Endometrial microvascular endothelial cells (primary cell): ENCODE measurements around the gene PCGF3. TPM values are rescaled to one million over a fixed set of nuclear protein-coding genes. Genes with fewer than 3 reads are reported as not detected.
"Not testable (repeated sequence)": the region's sequence is repeated elsewhere in the genome, so short reads cannot be mapped to it uniquely, and the experiment has no call there.

Experiments
- in situ Hi-C: cut with HindIII; loops from 2 replicates; pipeline ENCODE4 v1.10.0; 2017; ENCODE audit warnings: low sequenced_read_pairs, low pct_unique_long_range_greater_than_20kb; ENCODE audit errors: inconsistent ontology term
- total RNA-seq: library from RNA; depleted of rRNA; stranded (reverse); fragments of >200 nt; gene quantifications from one replicate; pipeline ENCODE4 v1.2.3, GENCODE V29; 2015; ENCODE audit errors: inconsistent ontology term

The PCGF3 gene
- total RNA-seq, 1 donor from 2014 or later: 42.6 TPM

DNA sequence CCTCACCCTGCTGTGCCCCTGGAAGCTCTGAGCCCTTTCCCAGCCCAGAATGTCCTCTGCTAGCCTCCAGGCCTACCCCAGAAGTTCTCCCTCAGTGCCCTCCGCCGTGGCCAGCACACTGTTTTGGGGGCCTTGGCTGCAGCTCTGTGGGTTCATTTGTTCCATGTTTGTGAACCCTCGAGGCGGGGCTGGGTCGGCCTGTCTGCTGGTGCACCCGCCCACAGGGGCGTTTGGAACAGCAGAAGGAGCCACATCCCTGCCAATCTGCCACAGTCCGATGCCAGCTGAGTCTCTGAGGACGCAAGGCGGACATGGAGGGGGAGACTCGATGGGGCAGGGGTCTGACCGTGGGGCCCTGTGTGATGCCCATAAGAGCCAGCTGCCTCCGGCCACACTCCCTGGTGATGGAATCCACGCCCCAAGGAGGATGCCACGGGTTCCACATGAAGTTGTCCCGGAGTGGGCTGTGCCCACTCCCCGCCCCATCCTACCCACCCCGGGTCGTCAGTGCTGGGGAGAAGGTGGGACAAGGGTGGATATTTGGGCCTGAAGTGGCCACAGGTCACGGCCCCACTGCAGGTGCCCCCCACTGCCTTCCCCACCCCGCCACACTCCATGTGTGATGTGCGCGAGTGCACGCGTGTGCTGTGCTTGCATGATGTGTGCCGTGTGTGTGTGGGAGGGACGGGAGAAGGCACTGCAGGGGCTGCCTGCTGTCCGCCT is 38.6 kb upstream of the PCGF3 start:
- in situ Hi-C loops: no loop called here

DNA sequence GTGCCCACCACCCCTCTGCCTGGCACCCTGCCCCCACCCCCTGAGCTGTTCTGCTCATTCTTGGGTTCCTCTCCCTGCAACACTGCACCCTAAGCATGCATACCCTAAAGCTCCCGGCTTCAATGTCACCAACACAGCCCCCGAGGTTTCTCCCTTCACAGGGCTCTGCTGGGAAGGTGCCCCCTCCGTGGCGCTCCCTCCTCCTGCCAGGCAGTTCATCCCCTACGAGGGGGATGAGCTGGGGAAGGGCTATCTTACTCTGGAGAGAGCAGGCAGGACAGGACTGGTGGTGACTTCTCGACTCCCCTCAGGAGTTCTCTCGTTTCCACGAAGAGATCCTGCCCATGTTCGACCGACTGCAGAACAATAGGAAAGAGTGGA is 38.1 kb upstream of the PCGF3 start:
- in situ Hi-C loops: no loop called here

DNA sequence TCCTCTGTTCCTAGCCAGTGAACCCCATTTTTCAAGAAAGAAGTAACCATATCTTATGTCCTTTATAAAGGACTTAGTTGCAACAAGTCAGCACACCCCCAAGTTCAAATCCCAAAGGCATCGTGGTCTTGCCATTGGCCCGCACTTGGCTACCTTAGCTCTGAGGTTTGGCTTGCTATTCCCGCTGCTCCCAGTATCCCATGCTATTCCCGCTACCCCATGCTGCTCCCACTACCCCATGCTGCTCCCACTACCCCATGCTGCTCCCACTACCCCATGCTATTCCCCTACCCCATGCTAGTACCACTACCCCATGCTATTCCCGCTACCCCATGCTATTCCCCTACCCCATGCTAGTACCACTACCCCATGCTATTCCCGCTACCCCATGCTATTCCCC is 37.4 kb upstream of the PCGF3 start:
- in situ Hi-C loops: not testable (repeated sequence)

DNA sequence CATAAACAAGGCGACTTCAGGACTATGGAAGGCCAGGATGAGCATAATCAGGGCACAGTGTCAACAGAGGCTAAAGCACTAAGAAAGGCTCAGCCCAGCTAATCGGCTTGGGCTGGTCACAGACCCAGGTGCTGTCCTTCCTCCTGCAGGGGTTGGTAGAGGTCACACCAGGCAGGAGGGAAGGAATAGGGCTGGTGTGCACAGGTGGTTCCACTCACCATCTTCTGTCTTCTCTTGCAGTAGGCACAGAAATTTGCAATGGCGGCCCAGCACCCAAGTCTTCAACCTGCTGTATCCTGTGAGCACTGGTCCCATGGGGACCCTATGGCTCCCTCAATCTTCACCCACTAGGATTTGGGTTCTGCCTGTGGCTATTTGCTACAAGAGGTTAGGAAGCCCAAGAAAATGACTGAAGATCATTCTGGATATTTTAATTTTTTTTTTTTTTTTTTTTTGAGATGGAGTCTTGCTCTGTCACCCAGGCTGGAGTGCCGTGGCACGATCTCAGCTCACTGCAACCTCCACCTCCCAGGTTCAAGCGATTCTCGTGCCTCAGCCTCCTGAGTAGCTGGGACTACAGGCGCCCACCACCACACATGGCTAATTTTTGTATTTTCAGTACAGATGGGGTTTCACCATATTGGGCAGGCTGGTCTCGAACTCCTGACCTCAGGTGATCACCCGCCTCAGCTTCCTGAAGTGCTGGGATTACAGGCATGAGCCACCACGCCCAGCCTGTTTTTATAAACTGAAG is 35.6 kb upstream of the PCGF3 start:
- in situ Hi-C loops: not testable (repeated sequence)

DNA sequence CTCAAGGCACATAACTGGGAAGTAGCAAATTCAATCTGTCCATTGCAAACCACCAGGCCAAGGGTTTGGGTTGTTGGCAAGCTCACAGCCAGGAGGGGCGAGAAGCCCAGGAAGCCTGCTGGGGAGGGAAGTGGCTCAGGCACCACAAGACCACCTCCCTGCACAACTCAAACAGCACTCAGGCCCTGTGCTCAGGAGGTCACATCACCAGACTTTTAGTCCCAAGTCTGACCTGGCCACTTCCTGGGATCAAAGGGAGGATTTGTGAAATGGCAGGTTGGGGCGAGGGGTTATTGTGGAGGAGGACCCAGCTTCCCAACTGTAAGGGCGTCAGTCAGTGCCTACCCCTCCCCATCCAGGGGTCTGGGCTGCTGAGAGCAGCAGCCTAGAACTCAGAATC is 33.9 kb upstream of the PCGF3 start:
- in situ Hi-C loops: no loop called here

DNA sequence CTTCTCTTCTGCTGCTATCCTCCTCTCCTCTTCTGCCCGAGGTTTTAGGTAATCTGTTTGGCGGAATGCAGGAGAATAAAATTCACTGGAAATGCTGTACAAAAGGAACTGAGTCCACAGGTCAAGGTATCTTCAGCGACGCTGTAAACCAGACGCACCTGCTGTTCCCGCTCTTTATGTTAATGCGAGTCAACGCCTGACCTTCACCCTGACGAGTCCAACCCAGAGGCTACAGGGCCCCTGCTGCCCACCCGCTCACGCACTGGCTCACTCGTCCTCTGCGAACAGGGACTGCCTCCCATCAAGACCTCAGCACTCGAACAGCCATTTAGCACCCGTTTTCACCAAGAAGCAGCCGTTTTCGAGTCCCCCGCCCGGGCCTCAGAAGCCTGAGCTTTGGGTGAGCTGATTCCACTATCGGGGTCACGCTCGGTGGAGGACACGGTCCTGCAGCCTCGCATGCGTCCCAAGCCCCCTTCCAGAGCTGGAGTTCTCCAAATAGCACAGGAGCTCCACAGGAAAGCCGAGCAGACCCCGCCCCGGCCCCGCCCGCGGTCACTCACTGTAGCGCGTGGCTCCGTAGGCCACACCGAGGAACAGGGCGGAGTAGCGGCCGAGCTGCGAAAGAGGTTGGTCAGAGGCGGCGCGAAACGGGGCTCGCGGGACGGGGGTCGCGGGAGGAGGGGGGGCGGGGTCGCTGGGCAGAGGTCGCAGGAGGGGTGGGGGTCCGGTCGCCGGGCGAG is 32.1 kb upstream of the PCGF3 start:
- in situ Hi-C loops: no loop called here

DNA sequence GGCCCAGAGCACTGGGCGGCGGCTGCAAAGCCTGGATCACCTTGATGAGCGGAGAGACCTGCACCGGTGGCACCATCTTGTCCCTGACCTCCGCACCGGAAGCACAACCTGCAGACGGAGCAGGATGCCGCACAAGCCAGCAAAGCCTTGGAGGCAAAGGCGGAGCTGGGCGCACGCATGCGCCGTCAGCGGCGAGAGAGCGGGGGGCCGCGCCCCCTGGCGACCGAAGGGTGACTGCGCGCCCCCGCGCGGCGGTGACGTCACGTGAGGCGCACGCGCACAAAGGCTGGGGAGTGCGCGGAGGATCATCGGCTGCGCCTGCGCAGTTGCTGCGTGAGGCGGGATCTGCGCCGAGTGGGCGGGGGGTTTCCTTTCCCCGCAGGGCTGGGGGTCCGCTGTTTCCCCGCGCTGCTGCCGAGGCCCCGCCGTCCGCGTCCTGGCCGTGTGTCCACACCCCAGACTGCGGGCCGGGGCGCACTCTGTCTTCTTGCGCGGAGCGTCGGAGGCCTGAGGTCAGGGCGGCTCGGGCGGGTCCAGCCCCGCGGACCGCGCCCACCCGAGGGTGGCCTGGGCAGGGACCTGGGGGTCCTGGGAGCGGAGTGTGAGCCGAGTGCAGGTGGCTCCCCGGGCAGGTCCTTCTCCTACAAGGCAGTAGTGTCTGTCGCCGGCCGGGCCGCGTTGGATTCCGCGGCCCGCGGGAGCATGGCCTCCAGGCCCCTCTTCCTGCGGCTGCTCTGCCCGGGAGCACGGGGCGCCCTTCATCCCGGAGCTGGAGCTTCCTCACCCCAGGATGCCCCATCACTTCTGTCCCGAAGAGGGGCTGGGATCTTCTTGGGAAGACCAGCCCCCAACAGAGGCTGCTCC is 31.2 kb upstream of the PCGF3 start, which contains the start of the genes ATP5ME and MYL5:
Gene ATP5ME, minus strand, starts transcription at position 105 of the 864 bp plus-strand sequence. Its CDS starts 29 bp downstream, at position 76.
Gene MYL5, plus strand, starts transcription at position 371 of the 864 bp plus-strand sequence. CDS start 3,485 bp downstream, outside the sequence.
- in situ Hi-C loops: no loop called here

DNA sequence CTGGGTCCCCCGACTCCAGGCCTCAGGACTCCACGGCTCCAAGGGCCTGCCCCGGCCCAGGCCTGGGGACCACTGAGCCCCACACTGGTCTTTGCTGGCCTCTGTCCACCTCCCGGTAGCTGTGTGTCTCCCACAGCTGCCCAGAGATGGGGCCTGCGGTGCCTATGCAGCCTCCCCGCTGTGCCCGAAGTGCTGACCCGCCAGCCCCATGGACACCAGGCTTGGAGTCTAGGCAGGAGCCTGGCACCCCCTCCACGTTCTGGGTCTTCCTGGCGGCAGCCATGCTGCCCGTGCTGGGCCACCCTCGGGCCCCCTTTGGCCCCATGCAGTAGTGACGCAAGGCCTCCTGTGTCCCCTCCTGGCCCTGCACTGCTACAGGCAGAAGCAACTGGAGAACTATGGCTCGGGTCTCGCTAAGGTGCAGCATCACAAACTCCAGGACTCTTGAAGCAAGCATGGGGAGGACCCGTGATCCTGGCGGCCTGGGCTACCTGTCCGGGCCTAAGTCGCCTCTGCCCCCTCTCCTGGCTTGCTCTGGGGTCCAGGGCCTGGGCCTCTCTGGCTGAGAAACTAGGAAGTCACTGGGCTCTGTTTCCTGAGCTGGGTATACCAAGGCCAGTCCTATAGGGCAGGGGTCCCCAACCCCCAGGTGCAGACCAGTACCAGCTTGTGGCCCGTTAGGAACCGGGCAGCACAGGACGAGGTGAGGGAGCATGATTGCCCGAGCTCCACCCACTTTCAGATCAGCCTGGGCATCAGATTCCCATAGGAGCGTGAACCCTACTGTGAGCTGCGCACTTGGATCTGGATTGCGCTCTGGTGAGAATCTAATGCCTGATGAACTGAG is 30.4 kb upstream of the PCGF3 start:
- in situ Hi-C loops: no loop called here

DNA sequence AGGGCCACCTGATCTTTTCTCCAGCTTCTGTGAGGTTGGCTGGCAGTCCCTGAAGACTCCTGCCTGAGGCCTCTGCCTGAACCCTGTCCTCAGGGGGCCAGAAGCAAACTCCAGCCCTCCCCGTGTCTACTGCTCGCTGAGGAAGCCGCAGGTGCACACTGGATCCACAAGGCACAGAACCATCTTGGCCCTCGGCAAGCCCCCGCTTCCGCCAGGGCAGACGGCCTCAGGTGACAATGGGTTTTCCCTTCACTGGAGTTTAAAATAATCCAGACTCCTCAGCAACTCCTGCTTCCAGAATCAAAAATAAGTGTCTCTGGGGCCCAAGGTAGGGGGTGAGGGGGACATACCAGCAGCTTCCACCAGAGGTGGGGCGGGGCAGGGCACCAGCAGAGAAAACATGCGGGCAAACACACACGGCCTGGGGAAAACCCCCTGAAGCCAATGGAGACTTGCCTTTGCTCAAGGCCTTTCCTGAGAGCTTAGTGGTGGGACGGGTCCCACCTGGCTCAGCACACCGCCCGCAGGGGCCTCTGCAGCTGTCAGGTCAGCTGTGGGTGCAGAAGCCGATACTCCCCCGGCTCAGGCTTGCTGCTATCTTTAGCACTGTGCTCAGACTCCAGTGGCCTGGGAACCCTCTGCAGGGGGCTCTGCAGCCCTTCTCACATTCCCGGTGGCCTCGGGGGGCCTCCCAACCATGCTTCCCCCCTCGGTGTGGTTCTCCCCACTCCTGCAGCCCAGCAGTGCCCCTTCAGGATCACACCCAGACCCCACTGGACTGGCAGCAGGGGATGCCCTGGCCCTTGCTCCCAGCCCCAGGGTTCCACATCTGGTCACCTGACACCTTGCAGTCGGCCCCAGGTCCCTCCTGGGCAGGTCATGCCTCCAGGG is 29.4 kb upstream of the PCGF3 start:
- in situ Hi-C loops: no loop called here

DNA sequence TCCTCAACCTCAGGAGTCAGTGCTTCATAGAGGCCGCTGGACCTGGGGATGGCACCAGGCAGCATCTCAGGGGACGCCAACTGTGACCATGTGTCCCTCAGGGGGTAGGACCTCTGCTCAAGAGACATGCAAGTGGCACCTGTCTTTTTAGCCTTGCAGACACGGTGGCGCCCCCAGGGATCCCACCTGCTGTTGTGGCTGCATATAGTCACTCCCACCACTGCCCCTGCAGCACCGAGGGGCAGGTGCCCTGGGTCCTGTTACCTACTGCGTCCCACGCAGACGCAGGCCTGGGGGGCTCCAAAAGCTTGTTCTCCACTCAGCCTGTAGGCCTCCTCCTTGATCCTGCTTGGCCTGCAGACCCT is 28.8 kb upstream of the PCGF3 start:
- in situ Hi-C loops: no loop called here

DNA sequence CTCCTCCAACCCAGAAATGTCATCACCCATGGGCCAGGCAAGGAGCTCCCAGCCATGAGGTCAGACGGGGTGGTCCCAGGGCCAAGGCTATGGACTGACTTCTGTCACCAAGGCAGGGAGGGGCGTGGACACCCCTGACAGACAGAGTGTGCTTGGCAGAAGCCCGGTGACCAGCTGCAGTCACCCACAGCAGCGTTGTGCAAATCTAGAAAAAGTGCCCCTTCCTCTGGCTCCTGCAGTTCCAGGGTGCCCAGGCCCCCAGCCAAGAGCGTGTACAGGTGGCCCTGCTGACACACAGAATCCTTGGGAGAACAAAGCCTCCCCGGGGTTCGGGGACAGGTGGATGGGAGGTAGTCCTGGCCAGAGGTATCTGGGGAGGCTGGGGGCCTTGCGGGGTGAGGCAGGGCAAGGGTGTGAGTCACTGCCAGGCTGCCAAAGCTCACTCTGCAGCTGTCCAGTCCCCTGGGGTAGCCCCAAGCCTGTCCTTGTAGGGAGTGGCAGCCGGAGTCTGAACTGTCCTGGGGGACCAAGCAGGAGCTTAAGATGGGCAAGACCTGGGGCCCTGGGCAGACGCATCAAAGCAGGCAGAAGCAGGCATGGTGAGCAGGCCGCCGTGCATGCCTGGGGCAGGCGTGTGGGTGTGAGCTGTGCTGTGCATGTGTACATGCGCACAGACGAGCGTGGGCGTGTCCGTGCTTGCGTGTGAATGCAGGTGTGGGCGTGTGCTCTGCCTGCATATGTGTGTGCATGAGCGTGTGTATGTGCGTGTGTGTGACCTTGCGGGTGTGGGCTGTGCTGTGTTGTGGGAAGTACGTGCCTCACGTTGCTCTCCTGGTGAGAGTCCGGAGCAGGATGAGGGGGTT is 28.0 kb upstream of the PCGF3 start:
- in situ Hi-C loops: no loop called here

DNA sequence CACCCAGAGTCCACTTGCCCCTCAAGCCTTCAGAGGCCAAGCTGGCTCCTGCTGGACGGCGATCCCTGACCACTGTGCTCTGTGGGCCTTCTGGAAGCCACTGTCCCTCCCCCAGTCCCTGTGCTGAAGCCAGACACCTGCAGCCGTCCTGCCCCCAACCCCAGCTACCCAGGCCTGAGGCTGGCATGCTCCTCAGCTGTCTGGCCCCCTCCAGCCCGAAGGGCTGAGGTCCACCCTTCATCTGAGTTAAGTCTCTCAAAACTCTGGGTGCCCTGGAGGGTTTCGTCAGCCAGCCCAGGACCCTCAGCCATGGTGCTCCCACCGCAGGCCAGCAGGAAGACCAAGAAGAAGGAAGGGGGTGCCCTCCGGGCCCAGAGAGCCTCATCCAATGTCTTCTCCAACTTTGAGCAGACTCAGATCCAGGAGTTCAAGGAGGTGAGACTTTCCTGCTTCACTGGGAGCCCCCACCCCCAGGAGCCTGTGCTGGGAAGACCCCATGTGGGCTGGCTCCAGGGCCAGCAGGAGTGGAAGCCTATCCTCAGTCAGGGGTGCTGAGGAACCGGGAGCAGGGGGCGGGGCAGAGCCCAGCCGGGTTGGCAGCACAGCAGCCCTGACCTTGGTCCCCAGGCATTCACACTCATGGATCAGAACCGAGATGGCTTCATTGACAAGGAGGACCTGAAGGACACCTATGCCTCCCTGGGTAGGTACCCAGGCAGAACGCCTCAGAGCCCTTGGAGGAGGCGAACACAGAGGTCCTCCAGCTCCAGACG is 27.1 kb upstream of the PCGF3 start:
- in situ Hi-C loops: no loop called here

DNA sequence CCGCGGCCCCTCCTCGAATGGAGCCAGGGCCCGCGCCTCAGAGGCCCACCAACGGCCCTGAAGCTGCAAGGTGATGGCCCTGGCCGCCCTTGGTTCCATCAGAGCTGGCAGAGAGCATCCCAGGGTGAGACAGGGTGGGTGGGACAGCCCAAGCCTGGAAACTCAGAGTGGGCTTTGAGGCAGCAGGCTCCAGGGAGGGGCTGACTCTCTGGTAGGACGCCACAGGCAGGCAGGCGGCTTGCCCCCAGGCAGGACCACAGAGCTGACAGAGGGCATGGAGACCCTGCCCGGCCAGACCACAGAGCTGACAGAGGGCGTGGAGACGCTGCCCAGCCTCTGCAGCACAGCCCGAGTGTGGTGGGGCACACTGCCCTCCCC is 26.5 kb upstream of the PCGF3 start:
- in situ Hi-C loops: no loop called here

DNA sequence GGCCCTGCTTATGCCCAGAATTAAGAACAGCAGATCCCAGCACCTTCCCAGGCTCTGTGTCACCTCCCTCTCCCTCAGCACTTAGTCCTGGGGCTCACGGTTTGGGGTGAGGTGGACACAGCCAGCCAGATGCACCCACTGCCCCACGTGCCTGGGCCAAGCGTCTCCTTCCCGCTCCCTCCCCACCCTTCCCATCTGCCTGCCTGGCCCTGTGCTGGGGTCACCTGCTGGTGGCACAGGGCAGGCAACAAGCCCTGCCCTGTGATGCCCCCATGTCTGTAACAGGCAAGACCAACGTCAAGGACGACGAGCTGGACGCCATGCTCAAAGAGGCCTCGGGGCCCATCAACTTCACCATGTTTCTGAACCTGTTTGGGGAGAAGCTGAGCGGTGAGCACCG is 26.0 kb upstream of the PCGF3 start:
- in situ Hi-C loops: no loop called here

DNA sequence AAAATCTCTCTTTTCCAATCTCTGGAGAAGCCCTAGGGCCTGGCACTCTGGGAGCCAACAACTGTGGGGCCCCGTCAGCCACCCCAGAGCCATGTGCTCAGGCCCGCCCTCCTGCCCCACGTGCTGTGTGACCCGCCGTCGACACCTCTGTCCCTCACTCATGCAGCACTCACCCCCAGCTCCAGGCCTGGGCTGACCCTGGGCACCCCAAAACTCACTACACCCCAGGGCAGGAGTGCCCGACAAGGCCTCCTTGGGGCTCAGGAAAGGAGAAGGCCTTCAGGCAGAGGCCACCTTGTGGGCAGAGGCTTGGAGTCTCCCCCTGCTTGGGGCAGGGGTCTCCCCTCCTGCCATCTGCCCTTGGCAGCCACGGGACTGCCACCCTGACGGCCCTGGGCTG is 25.5 kb upstream of the PCGF3 start:
- in situ Hi-C loops: no loop called here

DNA sequence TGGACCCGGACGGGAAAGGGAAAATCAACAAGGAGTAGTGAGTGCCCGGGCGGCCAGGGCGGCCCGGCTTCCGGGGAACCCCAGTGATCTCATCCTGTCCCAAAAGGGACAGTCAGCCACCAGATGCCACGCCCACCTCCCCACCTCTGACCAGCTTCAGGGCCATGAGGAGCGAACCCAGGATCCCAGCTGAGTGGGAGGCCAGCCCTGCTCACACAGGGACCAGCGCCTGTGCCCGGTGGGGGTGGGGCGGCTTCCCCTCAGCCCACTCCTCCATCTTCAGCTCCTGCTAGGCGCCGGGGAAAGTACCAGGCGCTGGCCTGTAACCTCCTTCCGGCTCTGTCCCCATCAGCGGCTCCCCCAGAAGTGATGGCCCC is 25.1 kb upstream of the PCGF3 start:
- in situ Hi-C loops: no loop called here
